GM12878 (cell line): ENCODE measurements around the gene CDC42SE2. TPM values are rescaled to one million over a fixed set of nuclear protein-coding genes. Genes with fewer than 3 reads are reported as not detected.

Experiments used
- ATAC-seq: fragments of 200-7000 bp; cut with Tn5 transposase; 3 replicates; pipeline ENCODE4 v1.9.1; 2020; ENCODE audit warnings: mild to moderate bottlenecking, moderate library complexity
- BruUV-seq: library from RNA; stranded (reverse); fragments of 400-500 nt; replicated peaks from 2 replicates; lab custom pipeline; 2021; lab: Mats Ljungman, UMichigan
- CTCF ChIA-PET: fragments of 300-600 bp; sonication (Branson Sonifier 250); formaldehyde crosslinking; extraction: SDS; loops from one replicate; lab custom pipeline; 2021; ENCODE audit warnings: inconsistent platforms; lab: Yijun Ruan, JAX
- POLR2A ChIA-PET: fragments of 350-600 bp; formaldehyde crosslinking; extraction: SDS; loops from one replicate; lab custom pipeline; 2021; ENCODE audit warnings: inconsistent platforms; lab: Charles Lee
- RAD21 ChIA-PET: fragments of 300-600 bp; sonication (Branson Sonifier 250); formaldehyde crosslinking; loops from one replicate; lab custom pipeline; 2023; ENCODE audit warnings: antibody characterized with exemption; ENCODE audit not compliant: unreplicated experiment; lab: Charles Lee
- SMC1A ChIA-PET: fragments of 300-600 bp; sonication (Branson Sonifier 250); formaldehyde crosslinking; loops from one replicate; lab custom pipeline; 2023; ENCODE audit not compliant: unreplicated experiment, uncharacterized antibody; lab: Charles Lee
- DNase-seq: peaks from one replicate; pipeline ENCODE4 v3.0.0-alpha.2; 2011; ENCODE audit warnings: low read depth, low spot score
- FAIRE-seq: peaks from 3 replicates; lab custom pipeline; 2011; peaks lifted over from hg19 to GRCh38; lab: Jason Lieb, UNC
- H2AFZ ChIP-seq: 2 replicates; pipeline ENCODE4 v1.6.0; 2011; ENCODE audit warnings: low read depth, low read length, control low read depth; ENCODE audit not compliant: control insufficient read depth
- H3K27ac ChIP-seq: 2 replicates; pipeline ENCODE4 v1.5.1; 2011; ENCODE audit warnings: control low read depth; ENCODE audit not compliant: control insufficient read depth, insufficient read depth
- H3K27me3 ChIP-seq, 2 experiments: replicated peaks in 1 of 2; 2 replicates each; pipeline versions ENCODE4 v1.6.0 to v1.6.1; 2011; ENCODE audit warnings: low read length in 1 of 2; ENCODE audit not compliant: control insufficient read depth in 2 of 2, insufficient read depth in 2 of 2
- H3K36me3 ChIP-seq, 2 experiments: 2 replicates each; pipeline ENCODE4 v1.5.1; 2011; ENCODE audit warnings: low read length in 1 of 2; ENCODE audit not compliant: control insufficient read depth in 2 of 2, insufficient read depth in 2 of 2
- H3K4me1 ChIP-seq: 2 replicates; pipeline ENCODE4 v1.6.1; 2011; ENCODE audit warnings: mild to moderate bottlenecking, low read length, moderate library complexity, mixed read lengths; ENCODE audit not compliant: control insufficient read depth, insufficient read depth
- H3K4me2 ChIP-seq: 2 replicates; pipeline ENCODE4 v1.6.0; 2011; ENCODE audit warnings: control low read depth; ENCODE audit not compliant: control insufficient read depth, insufficient read depth
- H3K4me3 ChIP-seq: fragments of 200-600 bp; sonication (generic); 2 replicates; pipeline ENCODE4 v1.5.1; 2016
- H3K79me2 ChIP-seq: 2 replicates; pipeline ENCODE4 v1.6.0; 2011; ENCODE audit warnings: low read length; ENCODE audit not compliant: control insufficient read depth, insufficient read depth
- H3K9ac ChIP-seq: 2 replicates; pipeline ENCODE4 v1.8.0; 2011; ENCODE audit warnings: low read length, control low read depth, mixed read lengths; ENCODE audit not compliant: control insufficient read depth, insufficient read depth
- H3K9me3 ChIP-seq: replicated peaks from 3 replicates; pipeline ENCODE4 v1.5.1; 2011; ENCODE audit warnings: mild to moderate bottlenecking, low read length; ENCODE audit not compliant: control insufficient read depth, insufficient read depth
- H4K20me1 ChIP-seq: 2 replicates; pipeline ENCODE4 v1.6.0; 2011; ENCODE audit not compliant: control insufficient read depth, insufficient read depth
- ASH2L ChIP-seq: fragments of 300-600, 200-600 bp; sonication (generic); IDR thresholded peaks from 2 replicates; pipeline ENCODE4 v1.6.1; 2017; ENCODE audit warnings: low read depth, mild to moderate bottlenecking, borderline replicate concordance
- EED ChIP-seq: sonication (generic); IDR thresholded peaks from 2 replicates; pipeline ENCODE4 v1.6.1; 2016; ENCODE audit warnings: antibody characterized with exemption, low read depth
- JUNB ChIP-seq: IDR thresholded peaks from 2 replicates; pipeline ENCODE4 v1.6.1; 2016; ENCODE audit warnings: antibody characterized with exemption, mild to moderate bottlenecking
- NFXL1 ChIP-seq: fragments of 450-650 bp; IDR thresholded peaks from 2 replicates; pipeline ENCODE4 v1.6.1; 2017; ENCODE audit warnings: antibody characterized with exemption, mild to moderate bottlenecking, borderline replicate concordance
- NFYA ChIP-seq: IDR thresholded peaks from 2 replicates; pipeline ENCODE4 v1.6.1; 2011; ENCODE audit warnings: low read depth, mild to moderate bottlenecking, low read length, improper control_type of control experiment, borderline replicate concordance
- NR2C2 ChIP-seq: IDR thresholded peaks from 2 replicates; pipeline ENCODE4 v1.6.1; 2011; ENCODE audit warnings: borderline replicate concordance, low read depth; ENCODE audit not compliant: control insufficient read depth, insufficient read length
- POU2F2 ChIP-seq: IDR thresholded peaks from 3 replicates; pipeline ENCODE4 v1.6.1; 2011; ENCODE audit warnings: low read depth, mild to moderate bottlenecking, low read length, borderline replicate concordance
- RAD21 ChIP-seq: IDR thresholded peaks from 2 replicates; pipeline ENCODE4 v1.6.1; 2011; ENCODE audit warnings: mild to moderate bottlenecking, low read depth, low read length, moderate library complexity; ENCODE audit not compliant: insufficient read depth
- SP1 ChIP-seq: IDR thresholded peaks from one replicate; pipeline ENCODE4 v1.6.1; 2011; ENCODE audit warnings: low read depth, low read length
- TCF12 ChIP-seq: IDR thresholded peaks from 2 replicates; pipeline ENCODE4 v1.6.1; 2011; ENCODE audit warnings: low read depth, mild to moderate bottlenecking, low read length
- YBX1 ChIP-seq: fragments of 450-650 bp; IDR thresholded peaks from 2 replicates; pipeline ENCODE4 v1.6.1; 2016; ENCODE audit warnings: antibody characterized with exemption
- ZNF622 ChIP-seq: fragments of 450-650 bp; IDR thresholded peaks from 2 replicates; pipeline ENCODE4 v1.6.1; 2017; ENCODE audit warnings: mild to moderate bottlenecking, inconsistent platforms
- ZZZ3 ChIP-seq: IDR thresholded peaks from 2 replicates; pipeline ENCODE4 v1.6.1; 2011; ENCODE audit warnings: low read depth; ENCODE audit not compliant: control insufficient read depth, insufficient read length
- WGBS: methylation state at CpG from one replicate; pipeline ENCODE4 v1.1.6; 2016; ENCODE audit warnings: low lambda C conversion rate; ENCODE audit not compliant: insufficient replicate concordance, insufficient coverage; ENCODE audit errors: missing lambda C conversion rate; 5-methylcytosine and 5-hydroxymethylcytosine counted together
- in situ Hi-C: fragments of 300-500 bp; cut with MboI; formaldehyde crosslinking; loops from 9 replicates; pipeline ENCODE4 v1.14.3; 2018; ENCODE audit warnings: mixed read lengths
- intact Hi-C: fragments of 100-400 bp; cut with micrococcal nuclease; formaldehyde crosslinking; loops from one replicate; pipeline ENCODE4 v1.14.2; 2022; ENCODE audit not compliant: unreplicated experiment
- polyA plus RNA-seq, 11 experiments: library from polyadenylated mRNA; depleted of rRNA in 4 of 11; unstranded in 6 of 11; stranded (reverse) in 5 of 11; fragments of >200 nt; fragmentation: Nextera tagmentation in 4 of 11; fragmentation: Illumina TruSeq in 1 of 11; extraction: Ambion mirVana in 4 of 11; extraction: Trizol in 1 of 11; gene quantifications; 1 replicate in 1 of 11; 2 replicates in 10 of 11; pipeline versions ENCODE4 v1.2.1 to v1.2.3, GENCODE V29; 2011 to 2016; ENCODE audit warnings: inconsistent platforms in 2 of 11, missing spikeins in 2 of 11, low read depth in 1 of 11
- total RNA-seq, 4 experiments: library from RNA; depleted of rRNA in 3 of 4; stranded (reverse); fragments of >200 nt in 3 of 4; fragmentation: Illumina TruSeq in 1 of 4; extraction: Trizol in 1 of 4; gene quantifications; 2 replicates each; pipeline versions ENCODE4 v1.2.1 to v1.2.3, GENCODE V29; 2013 to 2021
- TF ChIP-seq, protein P1 (sequence below): fragments of 450-650 bp; conservative IDR thresholded peaks from 2 replicates; pipeline ENCODE4 v1.6.1; 2017; ENCODE audit warnings: mild to moderate bottlenecking, moderate library complexity
- TF ChIP-seq, protein P2 (sequence below): IDR thresholded peaks from 2 replicates; pipeline ENCODE4 v1.6.1; 2011; ENCODE audit warnings: mild to moderate bottlenecking, low read depth, low read length, moderate library complexity; ENCODE audit not compliant: insufficient replicate concordance
- TF ChIP-seq, protein P3 (sequence below): IDR thresholded peaks from 2 replicates; pipeline ENCODE4 v1.6.1; 2012; ENCODE audit warnings: mild to moderate bottlenecking, low read depth, low read length

Gene CDC42SE2
- total and polyA plus RNA-seq, 10 of the 15 experiments (the other 5 are each of a cell fraction or from before 2014, with no cell fraction given): 57.0 to 148 (median 80.3) TPM

DNA sequence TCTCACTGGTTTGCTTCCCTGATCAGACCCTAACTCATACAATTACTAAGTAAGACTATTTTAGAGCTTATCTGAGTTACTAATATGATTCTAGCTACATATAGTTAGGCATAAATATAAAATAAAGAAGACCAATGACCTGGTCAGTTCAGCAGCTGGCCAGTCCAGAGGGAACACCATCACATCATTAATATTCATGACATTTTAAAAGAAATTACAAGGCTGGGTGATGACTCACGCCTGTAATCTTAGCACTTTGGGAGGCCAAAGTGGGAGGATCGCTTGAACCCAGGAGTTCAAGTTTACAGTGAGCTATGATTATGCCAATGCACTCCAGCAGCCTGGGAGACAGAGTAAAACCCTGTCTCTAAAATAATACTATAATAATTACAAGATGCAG, 37.0 kb upstream of the CDC42SE2 start:
- intact Hi-C loops: no loop called here
- SMC1A ChIA-PET: interaction anchor here (1.0 to 26.7 kb wide), 5 partner anchors 12 to 169 kb away, joined by 3 to 1218 read pairs (median 51); partner anchors contain the start of gene CDC42SE2

More for the DNA sequence above, 37.0 kb upstream of the CDC42SE2 start:
- no peak overlapping the region for H2AFZ ChIP-seq
- DNase-seq (no peak), FAIRE-seq (no peak), ATAC-seq (no peak)
- no peaks in the 10 kb centered on the region for H3K9me3 ChIP-seq
- 73% methylated on average over 2 of the region's 2 CpGs for WGBS
- H3K27me3 ChIP-seq: no peaks in the 10 kb centered on the region
- peaks cover 62% of the 10 kb centered on the region for H3K79me2 ChIP-seq
- BruUV-seq: no TSS peak
- H3K4me2 ChIP-seq: no peak overlapping the region
- H3K27ac ChIP-seq: no peak overlapping the region
- in situ Hi-C loops: no loop called here
- ChIA-PET POLR2A (interaction anchor here (0.8 to 19.3 kb wide), 5 partner anchors 9 to 37 kb away, joined by 3 to 309 read pairs (median 141); partner anchors contain the start of gene CDC42SE2), RAD21 (interaction anchor here (0.9 to 10.4 kb wide), 7 partner anchors 13 to 179 kb away, joined by 3 to 161 read pairs (median 8); partner anchors contain the start of genes CDC42SE2 and HINT1), CTCF (interaction anchor here (0.5 to 8.7 kb wide), 4 partner anchors 13 to 189 kb away, joined by 3 to 65 read pairs (median 19); partner anchors contain the start of gene CDC42SE2)
- H3K4me3 ChIP-seq: no peak overlapping the region
- peaks cover 33% of the 10 kb centered on the region for H3K4me1 ChIP-seq
- no peak for TF ChIP-seq NR2C2
- TF ChIP-seq POU2F2: no peak
- no peak for TF ChIP-seq JUNB
- TF ChIP-seq NFXL1: no peak
- TF ChIP-seq, protein P1, sequence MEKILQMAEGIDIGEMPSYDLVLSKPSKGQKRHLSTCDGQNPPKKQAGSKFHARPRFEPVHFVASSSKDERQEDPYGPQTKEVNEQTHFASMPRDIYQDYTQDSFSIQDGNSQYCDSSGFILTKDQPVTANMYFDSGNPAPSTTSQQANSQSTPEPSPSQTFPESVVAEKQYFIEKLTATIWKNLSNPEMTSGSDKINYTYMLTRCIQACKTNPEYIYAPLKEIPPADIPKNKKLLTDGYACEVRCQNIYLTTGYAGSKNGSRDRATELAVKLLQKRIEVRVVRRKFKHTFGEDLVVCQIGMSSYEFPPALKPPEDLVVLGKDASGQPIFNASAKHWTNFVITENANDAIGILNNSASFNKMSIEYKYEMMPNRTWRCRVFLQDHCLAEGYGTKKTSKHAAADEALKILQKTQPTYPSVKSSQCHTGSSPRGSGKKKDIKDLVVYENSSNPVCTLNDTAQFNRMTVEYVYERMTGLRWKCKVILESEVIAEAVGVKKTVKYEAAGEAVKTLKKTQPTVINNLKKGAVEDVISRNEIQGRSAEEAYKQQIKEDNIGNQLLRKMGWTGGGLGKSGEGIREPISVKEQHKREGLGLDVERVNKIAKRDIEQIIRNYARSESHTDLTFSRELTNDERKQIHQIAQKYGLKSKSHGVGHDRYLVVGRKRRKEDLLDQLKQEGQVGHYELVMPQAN: no peak
- TF ChIP-seq ZZZ3: no peak
- TF ChIP-seq YBX1: no peak
- no peak for TF ChIP-seq SP1
- TF ChIP-seq, protein P2, sequence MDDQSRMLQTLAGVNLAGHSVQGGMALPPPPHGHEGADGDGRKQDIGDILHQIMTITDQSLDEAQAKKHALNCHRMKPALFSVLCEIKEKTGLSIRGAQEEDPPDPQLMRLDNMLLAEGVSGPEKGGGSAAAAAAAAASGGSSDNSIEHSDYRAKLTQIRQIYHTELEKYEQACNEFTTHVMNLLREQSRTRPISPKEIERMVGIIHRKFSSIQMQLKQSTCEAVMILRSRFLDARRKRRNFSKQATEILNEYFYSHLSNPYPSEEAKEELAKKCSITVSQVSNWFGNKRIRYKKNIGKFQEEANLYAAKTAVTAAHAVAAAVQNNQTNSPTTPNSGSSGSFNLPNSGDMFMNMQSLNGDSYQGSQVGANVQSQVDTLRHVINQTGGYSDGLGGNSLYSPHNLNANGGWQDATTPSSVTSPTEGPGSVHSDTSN: no peak
- no peak for TF ChIP-seq ZNF622
- no peak for TF ChIP-seq EED
- TF ChIP-seq RAD21: no peak
- TF ChIP-seq, protein P3, sequence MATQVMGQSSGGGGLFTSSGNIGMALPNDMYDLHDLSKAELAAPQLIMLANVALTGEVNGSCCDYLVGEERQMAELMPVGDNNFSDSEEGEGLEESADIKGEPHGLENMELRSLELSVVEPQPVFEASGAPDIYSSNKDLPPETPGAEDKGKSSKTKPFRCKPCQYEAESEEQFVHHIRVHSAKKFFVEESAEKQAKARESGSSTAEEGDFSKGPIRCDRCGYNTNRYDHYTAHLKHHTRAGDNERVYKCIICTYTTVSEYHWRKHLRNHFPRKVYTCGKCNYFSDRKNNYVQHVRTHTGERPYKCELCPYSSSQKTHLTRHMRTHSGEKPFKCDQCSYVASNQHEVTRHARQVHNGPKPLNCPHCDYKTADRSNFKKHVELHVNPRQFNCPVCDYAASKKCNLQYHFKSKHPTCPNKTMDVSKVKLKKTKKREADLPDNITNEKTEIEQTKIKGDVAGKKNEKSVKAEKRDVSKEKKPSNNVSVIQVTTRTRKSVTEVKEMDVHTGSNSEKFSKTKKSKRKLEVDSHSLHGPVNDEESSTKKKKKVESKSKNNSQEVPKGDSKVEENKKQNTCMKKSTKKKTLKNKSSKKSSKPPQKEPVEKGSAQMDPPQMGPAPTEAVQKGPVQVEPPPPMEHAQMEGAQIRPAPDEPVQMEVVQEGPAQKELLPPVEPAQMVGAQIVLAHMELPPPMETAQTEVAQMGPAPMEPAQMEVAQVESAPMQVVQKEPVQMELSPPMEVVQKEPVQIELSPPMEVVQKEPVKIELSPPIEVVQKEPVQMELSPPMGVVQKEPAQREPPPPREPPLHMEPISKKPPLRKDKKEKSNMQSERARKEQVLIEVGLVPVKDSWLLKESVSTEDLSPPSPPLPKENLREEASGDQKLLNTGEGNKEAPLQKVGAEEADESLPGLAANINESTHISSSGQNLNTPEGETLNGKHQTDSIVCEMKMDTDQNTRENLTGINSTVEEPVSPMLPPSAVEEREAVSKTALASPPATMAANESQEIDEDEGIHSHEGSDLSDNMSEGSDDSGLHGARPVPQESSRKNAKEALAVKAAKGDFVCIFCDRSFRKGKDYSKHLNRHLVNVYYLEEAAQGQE: no peak
- no peak for TF ChIP-seq NFYA
- TF ChIP-seq ASH2L: no peak
- TF ChIP-seq TCF12: no peak
- H3K36me3 ChIP-seq: no peaks in the 10 kb centered on the region; a peak in 1 of 4 replicates
- no peaks in the 10 kb centered on the region for H4K20me1 ChIP-seq
- no peak overlapping the region for H3K9ac ChIP-seq
